Activated naive CD8-positive, alpha-beta T cell treated with anti-CD3 and anti-CD28 coated beads for 36 hours (primary cell): Measurements from ENCODE around the gene LARP4. TPM values are rescaled to one million over a fixed set of nuclear protein-coding genes. Genes with fewer than 3 reads are reported as not detected.
A peak's percentile ranks its signal among the peaks of the same experiment; 100 is the strongest.
"Not testable (repeated sequence)": the region's sequence is repeated elsewhere in the genome, so short reads cannot be mapped to it uniquely, and the experiment has no call there.

ENCODE experiments used
- DNase-seq: peaks from one replicate; pipeline ENCODE4 v3.0.0; 2021
- H3K27ac Mint-ChIP-seq: one replicate; pipeline ENCODE4 v1.8.0; 2022; ENCODE audit warnings: mild to moderate bottlenecking, moderate library complexity, mixed read lengths
- H3K27me3 Mint-ChIP-seq: one replicate; pipeline ENCODE4 v1.8.0; 2022; ENCODE audit warnings: mild to moderate bottlenecking, mixed read lengths
- H3K36me3 Mint-ChIP-seq: one replicate; pipeline ENCODE4 v1.8.0; 2021; ENCODE audit warnings: mild to moderate bottlenecking, mixed read lengths
- H3K4me1 Mint-ChIP-seq: one replicate; pipeline ENCODE4 v1.8.0; 2021; ENCODE audit warnings: mixed read lengths
- H3K4me3 Mint-ChIP-seq: one replicate; pipeline ENCODE4 v1.8.0; 2022; ENCODE audit warnings: mild to moderate bottlenecking, moderate library complexity, mixed read lengths
- H3K9me3 Mint-ChIP-seq: one replicate; pipeline ENCODE4 v1.8.0; 2022; ENCODE audit warnings: mixed read lengths
- total RNA-seq, 2 experiments: library from RNA; stranded (reverse); gene quantifications; one replicate each; pipeline ENCODE4 v1.2.3, GENCODE V29; 2021

Gene LARP4
- total RNA-seq, 2 experiments from 2014 or later = 108 to 110 TPM

DNA sequence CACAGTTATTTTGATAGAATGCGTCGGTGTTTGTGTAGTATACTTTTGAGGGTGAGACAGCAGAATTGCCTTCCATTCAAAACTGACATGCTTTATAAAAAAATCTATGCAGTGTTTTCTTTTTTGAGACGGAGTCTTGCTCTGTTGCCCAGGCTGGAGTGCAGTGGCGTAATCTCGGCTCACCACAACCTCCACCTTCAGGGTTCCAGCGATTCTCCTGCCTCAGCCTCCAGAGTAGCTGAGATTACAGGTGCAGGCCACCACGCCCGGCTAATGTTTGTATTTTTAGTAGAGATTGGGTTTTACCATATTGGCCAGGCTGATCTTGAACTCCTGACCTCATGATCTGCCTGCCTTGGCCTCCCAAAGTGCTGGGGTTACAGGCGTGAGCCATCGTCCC is 22.7 kb downstream of the LARP4 start:
- peaks cover 30% of the 10 kb centered on the region for H3K4me1 Mint-ChIP-seq
- not testable (repeated sequence) for H3K36me3 Mint-ChIP-seq, H3K9me3 Mint-ChIP-seq, DNase-seq, H3K27ac Mint-ChIP-seq, H3K4me3 Mint-ChIP-seq, H3K27me3 Mint-ChIP-seq

DNA sequence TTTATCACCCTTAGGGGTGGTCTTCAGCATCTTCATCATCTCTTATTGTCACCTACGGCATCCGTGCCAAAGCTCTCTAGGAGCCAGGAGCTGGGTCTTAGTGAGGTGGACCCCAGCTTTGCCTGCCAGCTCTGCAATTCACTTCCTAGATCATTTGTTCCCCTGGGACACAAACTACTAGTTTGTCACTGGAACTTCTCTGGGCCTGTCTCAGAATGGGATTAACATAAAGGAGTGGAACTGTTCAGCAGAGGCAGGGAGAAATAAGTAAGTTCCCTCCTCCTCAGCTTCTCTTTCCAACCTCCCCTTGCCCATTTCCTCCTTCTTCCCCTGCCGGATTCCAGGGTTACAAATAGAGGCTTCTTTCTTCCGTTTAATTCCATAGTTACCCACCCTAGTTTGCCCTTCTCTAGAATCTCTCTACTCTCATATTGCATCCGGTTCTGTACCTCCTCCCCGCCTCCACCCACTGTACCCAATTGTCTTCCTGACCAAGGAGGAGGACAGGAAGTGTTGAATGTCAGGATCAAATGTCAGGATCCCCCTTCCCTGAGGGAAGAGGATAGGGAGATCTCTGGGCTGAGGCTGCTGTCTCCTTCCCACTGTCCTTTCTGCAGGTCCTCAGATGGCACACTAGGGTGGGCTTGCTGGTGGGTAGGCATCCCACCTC is 25.0 kb downstream of the LARP4 start:
- Mint-ChIP-seq H3K4me1 (peaks cover 13% of the 10 kb centered on the region), H3K4me3 (no peak overlapping the region), H3K27ac (no peak overlapping the region), H3K27me3 (no peaks in the 10 kb centered on the region), H3K36me3 (peaks cover 11% of the 10 kb centered on the region), H3K9me3 (no peaks in the 10 kb centered on the region)
- no peak for DNase-seq

DNA sequence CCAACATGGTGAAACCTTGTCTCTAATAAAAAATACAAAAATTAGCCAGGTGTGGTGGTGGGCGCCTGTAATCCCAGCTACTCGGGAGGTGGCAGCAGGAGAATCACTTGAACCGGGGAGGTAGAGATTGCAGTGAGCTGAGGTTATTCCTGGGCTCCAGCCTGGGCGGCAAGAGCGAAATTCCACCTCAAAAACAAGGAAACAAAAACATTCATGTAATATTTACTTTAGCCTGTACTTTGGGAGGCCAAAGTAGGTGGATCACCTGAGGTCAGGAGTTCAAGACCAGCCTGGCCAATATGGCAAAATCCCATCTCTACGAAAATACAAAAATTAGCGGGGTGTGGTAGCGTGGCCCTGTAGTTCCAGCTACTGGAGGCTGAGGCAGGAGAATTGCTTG is 31.0 kb downstream of the LARP4 start:
- DNase-seq, H3K4me3 Mint-ChIP-seq, H3K27me3 Mint-ChIP-seq, H3K4me1 Mint-ChIP-seq, H3K27ac Mint-ChIP-seq, H3K9me3 Mint-ChIP-seq: not testable (repeated sequence)
- peaks cover 22% of the 10 kb centered on the region for H3K36me3 Mint-ChIP-seq

DNA sequence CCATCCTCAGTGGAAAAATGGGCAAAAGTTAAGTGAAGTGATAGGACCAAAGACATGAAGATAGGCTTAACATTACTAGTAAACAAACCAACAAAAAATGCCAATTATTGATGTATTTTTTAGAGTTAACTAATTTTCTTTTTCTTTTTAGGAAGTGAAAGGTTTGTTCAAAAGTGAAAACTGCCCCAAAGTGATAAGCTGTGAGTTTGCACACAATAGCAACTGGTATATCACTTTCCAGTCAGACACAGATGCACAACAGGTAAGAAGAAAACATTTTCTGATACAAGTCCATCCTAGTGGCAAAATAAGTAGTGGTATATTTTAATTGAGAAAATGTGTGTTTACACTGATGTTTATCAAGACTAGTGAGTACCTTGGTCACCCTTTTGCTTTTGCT is 39.6 kb downstream of the LARP4 start:
- Mint-ChIP-seq H3K27ac (no peak overlapping the region), H3K9me3 (no peaks in the 10 kb centered on the region), H3K36me3 (peaks cover 33% of the 10 kb centered on the region), H3K27me3 (no peaks in the 10 kb centered on the region), H3K4me3 (no peak overlapping the region), H3K4me1 (peaks cover 15% of the 10 kb centered on the region)
- no peak for DNase-seq

DNA sequence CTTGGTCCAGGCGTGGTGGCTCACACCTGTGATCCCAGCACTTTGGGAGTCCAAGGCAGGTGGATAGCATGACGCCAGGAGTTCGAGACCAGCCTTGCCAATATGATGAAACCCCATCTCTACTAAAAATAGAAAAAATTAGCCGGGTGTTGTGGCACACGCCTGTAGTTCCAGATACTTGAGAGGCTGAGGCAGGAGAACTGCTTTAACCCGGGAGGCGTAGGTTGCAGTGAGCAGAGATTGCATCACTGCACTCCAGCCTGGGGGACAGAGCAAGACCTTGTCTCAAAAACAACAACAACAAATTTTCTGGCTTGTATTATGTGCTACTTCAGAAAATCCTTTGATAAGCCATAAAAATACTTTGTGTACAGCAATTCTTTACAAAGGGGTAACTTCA is 41.1 kb downstream of the LARP4 start:
- H3K36me3 Mint-ChIP-seq = peaks cover 31% of the 10 kb centered on the region
- H3K9me3 Mint-ChIP-seq = no peaks in the 10 kb centered on the region
- no peaks in the 10 kb centered on the region for H3K27me3 Mint-ChIP-seq
- DNase-seq = no peak
- no peak overlapping the region for H3K4me3 Mint-ChIP-seq
- peaks cover 17% of the 10 kb centered on the region for H3K4me1 Mint-ChIP-seq
- peak overlapping the region; percentile 80 for H3K27ac Mint-ChIP-seq

DNA sequence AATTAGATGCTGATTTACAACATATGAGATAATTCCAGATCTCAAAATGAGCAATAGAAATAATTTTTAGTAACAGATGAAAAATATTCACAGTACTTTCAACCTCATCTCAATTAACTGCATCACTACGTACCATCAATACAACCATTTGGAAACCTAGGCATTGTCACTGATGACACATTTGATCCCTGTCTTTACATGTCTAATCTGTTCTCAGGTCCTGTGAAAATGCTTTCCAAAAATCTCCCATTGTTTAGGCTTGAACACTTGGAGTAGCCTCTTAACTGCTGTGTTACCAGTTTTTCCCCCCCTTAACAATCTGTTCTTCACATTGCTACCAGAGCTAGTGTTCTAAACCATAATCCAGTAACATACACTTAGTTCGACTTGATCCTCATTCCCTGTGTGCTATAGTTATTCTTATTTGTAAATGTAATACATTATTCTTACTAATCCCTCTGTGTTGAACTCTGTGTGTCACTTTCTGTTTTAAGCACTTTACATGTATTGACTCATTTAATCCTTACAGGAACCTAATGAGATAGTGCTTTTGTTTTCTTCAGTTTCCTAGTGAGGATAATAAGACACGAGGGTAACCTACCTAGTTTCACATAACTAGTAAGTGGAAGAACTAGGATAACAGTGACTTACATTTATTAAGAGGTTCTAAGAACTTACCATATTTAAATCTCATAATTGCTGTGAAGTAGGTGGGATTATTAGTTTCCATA is 41.7 kb downstream of the LARP4 start:
- H3K27ac Mint-ChIP-seq = peak overlapping the region; percentile 80
- H3K27me3 Mint-ChIP-seq = no peaks in the 10 kb centered on the region
- H3K36me3 Mint-ChIP-seq = peaks cover 31% of the 10 kb centered on the region

DNA sequence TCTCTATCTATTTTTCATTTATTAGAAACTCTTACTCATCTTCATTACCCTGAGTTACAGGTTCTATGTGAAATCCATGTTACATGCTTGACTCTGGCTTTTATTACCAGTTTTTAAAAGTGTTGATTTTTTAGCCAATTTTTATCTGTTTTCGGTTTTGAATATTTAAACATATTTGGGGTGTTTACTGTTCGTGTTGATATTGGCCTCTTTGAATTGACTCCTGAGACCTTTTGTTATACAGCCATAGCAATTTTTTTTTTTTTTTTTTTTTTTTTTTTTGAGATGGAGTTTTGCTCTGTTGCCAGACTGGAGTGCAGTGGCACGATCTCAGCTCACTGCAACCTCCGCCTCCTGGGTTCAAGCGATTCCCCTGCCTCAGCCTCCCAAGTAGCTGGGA is 49.0 kb downstream of the LARP4 start:
- not testable (repeated sequence) for H3K27me3 Mint-ChIP-seq, H3K4me1 Mint-ChIP-seq, H3K4me3 Mint-ChIP-seq, H3K9me3 Mint-ChIP-seq, H3K27ac Mint-ChIP-seq, DNase-seq
- H3K36me3 Mint-ChIP-seq = peaks cover 34% of the 10 kb centered on the region

More for the DNA sequence above, 41.7 kb downstream of the LARP4 start:
- peaks cover 17% of the 10 kb centered on the region for H3K4me1 Mint-ChIP-seq
- H3K4me3 Mint-ChIP-seq = no peak overlapping the region
- DNase-seq = no peak
- no peaks in the 10 kb centered on the region for H3K9me3 Mint-ChIP-seq

DNA sequence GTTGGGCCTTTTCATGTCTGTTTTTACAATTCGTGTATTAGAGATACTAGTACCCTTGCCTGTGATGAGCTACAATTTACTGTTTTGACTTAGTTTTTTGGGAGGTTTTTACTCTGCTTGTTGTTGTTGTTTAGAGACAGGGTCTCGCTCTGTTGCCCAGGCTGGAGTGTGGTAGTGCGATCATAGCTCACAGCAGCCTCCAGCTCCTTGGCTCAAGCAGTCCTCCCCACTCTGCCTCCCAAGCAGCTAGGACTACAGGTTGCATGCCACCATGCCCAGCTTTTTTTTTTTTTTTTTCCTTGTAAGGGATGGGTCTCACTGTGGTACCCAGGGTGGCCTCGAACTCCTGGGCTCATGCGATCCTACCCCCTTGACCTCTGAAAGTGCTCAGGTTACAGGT is 52.1 kb downstream of the LARP4 start:
- H3K36me3 Mint-ChIP-seq = peaks cover 28% of the 10 kb centered on the region
- H3K4me3 Mint-ChIP-seq = no peak overlapping the region
- no peak for DNase-seq
- no peaks in the 10 kb centered on the region for H3K27me3 Mint-ChIP-seq
- no peak overlapping the region for H3K27ac Mint-ChIP-seq
- no peaks in the 10 kb centered on the region for H3K4me1 Mint-ChIP-seq
- H3K9me3 Mint-ChIP-seq = no peaks in the 10 kb centered on the region

DNA sequence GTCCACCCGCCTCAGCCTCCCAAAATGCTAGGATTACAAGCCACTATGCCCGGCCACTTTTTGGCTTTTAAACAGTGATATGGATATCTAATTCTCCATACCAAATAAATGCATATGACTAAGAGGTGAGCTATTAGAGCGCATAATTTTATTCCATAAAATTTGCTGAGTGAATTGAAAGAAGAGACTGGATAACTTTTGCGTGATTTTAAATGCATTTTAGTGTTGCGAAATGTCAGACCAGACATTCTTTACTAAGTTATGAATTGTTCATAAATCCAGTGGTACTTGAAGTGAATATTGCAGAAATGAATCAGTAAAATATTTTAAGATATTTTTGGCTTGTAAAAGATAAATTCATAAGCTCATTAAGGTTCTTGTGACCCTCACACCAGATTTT is 53.2 kb downstream of the LARP4 start:
- DNase-seq = no peak
- Mint-ChIP-seq H3K9me3 (no peaks in the 10 kb centered on the region), H3K27ac (no peak overlapping the region), H3K4me3 (no peak overlapping the region), H3K27me3 (no peaks in the 10 kb centered on the region), H3K36me3 (peaks cover 25% of the 10 kb centered on the region), H3K4me1 (no peaks in the 10 kb centered on the region)

DNA sequence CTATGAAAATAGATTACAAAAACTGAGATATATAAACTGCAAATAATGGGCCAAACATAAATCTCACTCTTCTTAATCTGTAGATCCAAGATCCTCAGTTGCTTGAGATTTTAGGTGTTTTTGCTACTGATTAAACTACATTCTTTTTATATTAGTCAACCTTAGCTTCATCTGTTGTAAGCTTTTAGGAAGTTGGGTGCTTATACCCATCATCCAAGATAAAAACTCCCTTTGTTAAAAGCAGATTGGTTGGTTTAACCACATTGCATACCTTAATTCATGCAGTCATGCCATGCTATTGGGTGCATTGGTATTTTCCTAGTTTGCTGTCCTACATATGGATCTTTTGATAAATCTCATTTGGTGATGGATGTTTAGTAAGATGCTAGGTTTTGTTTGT is 57.9 kb downstream of the LARP4 start:
- H3K4me3 Mint-ChIP-seq = no peak overlapping the region

DNA sequence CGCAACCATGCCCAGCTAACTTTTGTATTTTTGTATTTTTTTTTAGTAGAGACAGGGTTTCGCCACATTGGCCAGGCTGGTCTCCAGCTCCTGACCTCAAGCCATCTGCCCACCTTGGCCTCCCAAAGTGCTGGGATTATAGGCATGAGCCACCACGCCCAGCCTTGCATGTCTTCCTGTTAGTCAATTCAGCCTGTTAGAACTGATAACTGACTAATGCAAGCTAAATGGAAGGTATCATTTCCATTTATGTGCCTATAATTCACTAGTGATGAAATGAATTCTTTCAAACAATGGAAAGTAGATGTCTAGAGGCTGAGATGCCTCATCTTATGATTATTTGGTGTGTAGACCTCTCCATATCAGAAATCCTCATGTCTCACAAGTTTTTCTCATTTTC is 66.8 kb downstream of the LARP4 start:
- no peaks in the 10 kb centered on the region for H3K9me3 Mint-ChIP-seq
- DNase-seq = no peak
- no peaks in the 10 kb centered on the region for H3K27me3 Mint-ChIP-seq
- H3K4me3 Mint-ChIP-seq = no peak overlapping the region
- no peak overlapping the region for H3K27ac Mint-ChIP-seq
- no peaks in the 10 kb centered on the region for H3K4me1 Mint-ChIP-seq
- peaks cover 41% of the 10 kb centered on the region for H3K36me3 Mint-ChIP-seq

More for the DNA sequence above, 57.9 kb downstream of the LARP4 start:
- Mint-ChIP-seq H3K36me3 (peaks cover 29% of the 10 kb centered on the region), H3K9me3 (no peaks in the 10 kb centered on the region), H3K4me1 (no peaks in the 10 kb centered on the region), H3K27ac (no peak overlapping the region), H3K27me3 (no peaks in the 10 kb centered on the region)
- no peak for DNase-seq

DNA sequence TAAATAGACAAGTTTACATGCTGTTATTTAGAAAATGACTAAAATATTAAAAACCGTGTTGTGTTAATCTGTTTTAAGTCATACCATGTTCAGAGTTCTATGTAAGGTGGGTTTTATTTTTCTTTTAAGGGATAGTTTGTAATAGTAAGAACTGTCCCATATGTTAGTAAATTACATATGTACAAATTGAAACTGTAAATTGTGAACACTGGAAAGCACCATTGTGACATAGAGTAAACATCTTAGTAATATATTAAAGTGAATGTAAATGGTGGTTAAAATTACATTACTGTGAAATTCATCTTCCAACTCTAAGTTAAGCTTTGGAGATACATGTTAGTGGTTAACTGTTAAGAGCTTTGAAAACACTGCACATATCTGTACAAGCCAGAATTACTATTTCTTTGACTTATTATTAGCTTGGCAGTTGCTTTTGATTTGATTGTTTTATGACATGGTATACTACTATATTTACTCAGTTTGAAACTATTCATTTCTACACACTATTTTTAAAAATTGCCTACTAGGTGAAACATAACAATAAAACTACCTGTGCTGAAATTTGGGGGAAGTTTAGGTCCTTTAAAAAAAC is 76.7 kb downstream of the LARP4 start:
- H3K27ac Mint-ChIP-seq = no peak overlapping the region
- H3K4me1 Mint-ChIP-seq = no peaks in the 10 kb centered on the region
- H3K36me3 Mint-ChIP-seq = peaks cover 15% of the 10 kb centered on the region
- no peaks in the 10 kb centered on the region for H3K9me3 Mint-ChIP-seq
- H3K4me3 Mint-ChIP-seq = no peak overlapping the region
- DNase-seq = no peak
- H3K27me3 Mint-ChIP-seq = no peaks in the 10 kb centered on the region

DNA sequence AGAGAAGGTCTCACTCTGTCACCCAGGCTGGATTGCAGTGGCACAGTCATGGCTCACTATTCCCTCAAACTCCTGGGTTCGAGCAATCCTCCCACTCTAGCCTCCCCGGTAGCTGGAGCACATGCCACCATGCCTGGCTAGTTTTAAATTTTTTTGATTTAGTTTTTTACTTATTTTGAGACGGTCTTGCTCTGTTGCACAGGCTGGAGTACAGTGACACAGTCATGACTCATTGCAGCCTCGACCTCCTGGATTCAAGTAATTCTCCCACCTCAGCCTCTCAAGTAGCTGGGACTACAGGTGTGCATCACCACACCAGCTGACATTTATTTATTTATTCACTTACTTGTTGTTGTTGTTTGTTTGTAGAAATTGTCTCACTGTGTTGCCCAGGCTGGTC is 81.9 kb downstream of the LARP4 start:
- DNase-seq = no peak
- Mint-ChIP-seq H3K27me3 (no peaks in the 10 kb centered on the region), H3K4me3 (no peak overlapping the region), H3K27ac (no peak overlapping the region), H3K36me3 (no peaks in the 10 kb centered on the region), H3K4me1 (no peaks in the 10 kb centered on the region), H3K9me3 (peaks cover 2% of the 10 kb centered on the region)

DNA sequence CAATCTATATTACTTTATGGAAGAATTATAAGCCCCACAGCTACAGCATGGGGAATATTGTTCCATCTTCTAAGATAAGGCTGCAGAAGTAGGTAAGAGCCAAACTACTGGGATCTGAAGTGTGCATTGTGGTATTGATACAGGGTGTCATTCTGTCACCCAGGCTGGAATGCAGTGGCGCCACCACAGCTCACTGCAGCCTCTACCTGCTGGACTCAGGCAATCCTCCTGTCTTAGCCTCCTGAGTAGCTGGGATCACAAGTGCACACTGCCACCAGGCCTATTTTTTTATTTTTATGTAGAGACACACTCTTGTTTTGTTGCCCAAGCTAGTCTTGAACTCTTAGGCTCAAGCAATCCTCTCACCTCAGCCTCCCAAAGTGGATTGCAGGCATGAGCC is 82.8 kb downstream of the LARP4 start:
- Mint-ChIP-seq H3K36me3 (no peaks in the 10 kb centered on the region), H3K9me3 (peaks cover 2% of the 10 kb centered on the region), H3K27ac (no peak overlapping the region), H3K27me3 (no peaks in the 10 kb centered on the region), H3K4me3 (no peak overlapping the region), H3K4me1 (no peaks in the 10 kb centered on the region)
- DNase-seq = no peak

DNA sequence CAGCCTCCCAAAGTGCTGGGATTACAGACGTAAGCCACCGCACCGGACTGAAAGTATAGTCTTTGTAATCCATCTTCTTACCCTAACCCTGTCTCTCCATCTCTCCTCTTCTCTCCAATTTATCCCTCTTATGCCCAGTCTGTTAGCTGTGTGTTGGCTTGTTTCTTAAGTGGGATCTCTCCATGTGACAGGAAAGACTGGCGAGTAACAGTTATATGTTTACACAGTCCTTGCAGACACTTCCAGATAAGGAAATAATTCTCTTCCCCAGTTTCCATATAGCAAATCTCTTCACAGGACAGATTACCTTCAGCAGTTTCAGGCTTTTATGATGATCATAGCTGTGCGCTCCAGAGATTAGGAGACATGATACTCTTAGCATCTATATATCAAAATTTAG is 88.1 kb downstream of the LARP4 start:
- H3K4me3 Mint-ChIP-seq = no peak overlapping the region
- H3K27me3 Mint-ChIP-seq = no peaks in the 10 kb centered on the region
- no peak for DNase-seq
- no peaks in the 10 kb centered on the region for H3K4me1 Mint-ChIP-seq
- H3K36me3 Mint-ChIP-seq = no peaks in the 10 kb centered on the region
- H3K9me3 Mint-ChIP-seq = peaks cover 16% of the 10 kb centered on the region
- H3K27ac Mint-ChIP-seq = no peak overlapping the region

DNA sequence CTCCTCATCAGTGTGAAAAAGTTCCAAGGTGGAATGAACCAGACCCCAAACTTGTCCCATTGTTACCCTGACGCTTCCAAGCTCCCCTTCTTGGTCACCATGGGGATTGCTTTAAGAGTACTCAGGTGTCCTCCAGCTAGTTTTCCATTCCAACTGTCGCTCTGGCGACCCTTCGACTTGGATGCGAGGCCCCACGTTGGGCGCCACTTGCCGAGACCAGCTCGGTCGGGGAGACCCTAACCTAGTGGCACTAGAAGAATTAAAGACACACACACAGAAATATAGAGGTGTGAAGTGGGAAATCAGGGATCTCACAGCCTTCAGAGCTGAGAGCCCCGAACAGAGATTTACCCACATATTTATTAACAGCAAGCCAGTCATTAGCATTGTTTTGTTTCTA is 97.4 kb downstream of the LARP4 start:
- Mint-ChIP-seq H3K36me3 (peaks cover 14% of the 10 kb centered on the region), H3K9me3 (peaks cover 44% of the 10 kb centered on the region)
- H3K27me3 Mint-ChIP-seq, DNase-seq, H3K4me3 Mint-ChIP-seq, H3K4me1 Mint-ChIP-seq, H3K27ac Mint-ChIP-seq: not testable (repeated sequence)
